MM.1S (cell line): ENCODE results near the gene TSN.
A peak's percentile ranks its signal among the peaks of the same experiment; 100 is the strongest.
"Not testable (repeated sequence)": the region's sequence is repeated elsewhere in the genome, so short reads cannot be mapped to it uniquely, and the experiment has no call there.

ENCODE experiments used
- DNase-seq: peaks from one replicate; pipeline ENCODE4 v3.0.0-alpha.2; 2015
- H2AFZ ChIP-seq: fragments of 300-600 bp; sonication (generic); 2 replicates; pipeline ENCODE4 v1.6.0; 2016; ENCODE audit warnings: antibody characterized with exemption, low read length
- H3F3A ChIP-seq: fragments of 300-600 bp; sonication (generic); 2 replicates; pipeline ENCODE4 v1.6.1; 2016; ENCODE audit warnings: mild to moderate bottlenecking, antibody characterized with exemption, low read length, moderate library complexity, mixed read lengths; ENCODE audit not compliant: insufficient read depth
- H3K27ac ChIP-seq: fragments of 300-600 bp; sonication (generic); 2 replicates; pipeline ENCODE4 v1.5.1; 2016; ENCODE audit warnings: mild to moderate bottlenecking, low read length
- H3K27me3 ChIP-seq: fragments of 300-600 bp; sonication (generic); replicated peaks from 2 replicates; pipeline ENCODE4 v1.6.0; 2016; ENCODE audit warnings: low read length; ENCODE audit not compliant: insufficient read depth
- H3K36me3 ChIP-seq: fragments of 300-600 bp; sonication (generic); replicated peaks from 2 replicates; pipeline ENCODE4 v1.6.1; 2016; ENCODE audit warnings: mild to moderate bottlenecking, low read length, mixed read lengths; ENCODE audit not compliant: insufficient read depth
- H3K4me1 ChIP-seq: fragments of 300-600 bp; sonication (generic); 2 replicates; pipeline ENCODE4 v1.6.1; 2016; ENCODE audit warnings: low read length, mixed read lengths
- H3K4me2 ChIP-seq: fragments of 300-600 bp; sonication (generic); 2 replicates; pipeline ENCODE4 v1.6.0; 2016; ENCODE audit warnings: low read depth, low read length
- H3K4me3 ChIP-seq: fragments of 300-600 bp; sonication (generic); 2 replicates; pipeline ENCODE4 v1.5.1; 2016; ENCODE audit warnings: low read length, mixed read lengths
- H3K79me2 ChIP-seq: fragments of 300-600 bp; sonication (generic); 2 replicates; pipeline ENCODE4 v1.6.1; 2016; ENCODE audit warnings: mixed run types, low read length, mixed read lengths
- H3K9ac ChIP-seq: fragments of 300-600 bp; sonication (generic); 2 replicates; pipeline ENCODE4 v1.6.1; 2016; ENCODE audit warnings: low read length, mixed read lengths
- H3K9me2 ChIP-seq: fragments of 300-600 bp; sonication (generic); replicated peaks from 2 replicates; pipeline ENCODE4 v1.6.1; 2016; ENCODE audit warnings: mild to moderate bottlenecking, low read length, mixed read lengths; ENCODE audit not compliant: insufficient read depth
- H3K9me3 ChIP-seq: fragments of 300-600 bp; sonication (generic); replicated peaks from 2 replicates; pipeline ENCODE4 v1.6.1; 2016; ENCODE audit warnings: mild to moderate bottlenecking, low read length, mixed read lengths; ENCODE audit not compliant: insufficient read depth
- H4K20me1 ChIP-seq: fragments of 300-600 bp; sonication (generic); 2 replicates; pipeline ENCODE4 v1.6.1; 2016; ENCODE audit warnings: mild to moderate bottlenecking, low read length, moderate library complexity, mixed read lengths; ENCODE audit not compliant: insufficient read depth
- EZH2 ChIP-seq: fragments of 300-600 bp; sonication (generic); optimal IDR thresholded peaks from 2 replicates; pipeline ENCODE3; 2017; ENCODE audit warnings: low read depth, mild to moderate bottlenecking, antibody characterized with exemption, low read length, mixed read lengths
- EZH2phosphoT487 ChIP-seq: fragments of 300-600 bp; sonication (generic); IDR thresholded peaks from 2 replicates; pipeline ENCODE4 v1.6.1; 2018; ENCODE audit warnings: antibody characterized with exemption, low read length
- TF ChIP-seq, protein P1 (sequence below): fragments of 300-600 bp; sonication (generic); IDR thresholded peaks from 2 replicates; pipeline ENCODE4 v1.5.1; 2016; ENCODE audit warnings: antibody characterized with exemption, low read length, mixed read lengths

Gene TSN

DNA sequence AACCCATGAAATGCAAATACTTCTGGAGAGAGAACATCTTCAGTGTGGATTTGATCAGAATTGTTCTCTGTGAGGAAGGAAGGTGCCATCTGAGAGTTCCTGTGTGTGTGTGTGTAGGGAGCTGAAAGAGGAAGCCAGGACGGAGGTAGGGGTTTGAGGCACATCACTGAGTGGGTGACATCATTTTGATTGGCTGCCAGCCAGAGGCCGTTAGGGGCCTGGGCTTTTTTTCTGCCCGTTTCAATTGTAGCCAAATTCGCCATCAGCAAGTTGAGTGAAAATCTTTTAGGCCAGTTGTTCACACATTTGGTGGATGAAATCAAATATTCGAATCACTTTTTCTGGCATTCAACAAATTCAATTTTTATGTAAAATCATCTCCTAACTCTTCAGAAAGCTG lies 48.9 kb downstream of the TSN start:
- no peak overlapping the region for H3K4me2 ChIP-seq
- no peaks in the 10 kb centered on the region for H3K79me2 ChIP-seq
- H4K20me1 ChIP-seq, result no peaks in the 10 kb centered on the region
- no peak for TF ChIP-seq EZH2
- TF ChIP-seq EZH2phosphoT487, result no peak
- TF ChIP-seq, protein P1, sequence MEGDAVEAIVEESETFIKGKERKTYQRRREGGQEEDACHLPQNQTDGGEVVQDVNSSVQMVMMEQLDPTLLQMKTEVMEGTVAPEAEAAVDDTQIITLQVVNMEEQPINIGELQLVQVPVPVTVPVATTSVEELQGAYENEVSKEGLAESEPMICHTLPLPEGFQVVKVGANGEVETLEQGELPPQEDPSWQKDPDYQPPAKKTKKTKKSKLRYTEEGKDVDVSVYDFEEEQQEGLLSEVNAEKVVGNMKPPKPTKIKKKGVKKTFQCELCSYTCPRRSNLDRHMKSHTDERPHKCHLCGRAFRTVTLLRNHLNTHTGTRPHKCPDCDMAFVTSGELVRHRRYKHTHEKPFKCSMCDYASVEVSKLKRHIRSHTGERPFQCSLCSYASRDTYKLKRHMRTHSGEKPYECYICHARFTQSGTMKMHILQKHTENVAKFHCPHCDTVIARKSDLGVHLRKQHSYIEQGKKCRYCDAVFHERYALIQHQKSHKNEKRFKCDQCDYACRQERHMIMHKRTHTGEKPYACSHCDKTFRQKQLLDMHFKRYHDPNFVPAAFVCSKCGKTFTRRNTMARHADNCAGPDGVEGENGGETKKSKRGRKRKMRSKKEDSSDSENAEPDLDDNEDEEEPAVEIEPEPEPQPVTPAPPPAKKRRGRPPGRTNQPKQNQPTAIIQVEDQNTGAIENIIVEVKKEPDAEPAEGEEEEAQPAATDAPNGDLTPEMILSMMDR, result no peak
- no peaks in the 10 kb centered on the region for H3F3A ChIP-seq
- H3K36me3 ChIP-seq, result no peaks in the 10 kb centered on the region
- H3K4me1 ChIP-seq, result no peaks in the 10 kb centered on the region
- H3K9ac ChIP-seq, result no peak overlapping the region
- no peak overlapping the region for H3K4me3 ChIP-seq
- H3K9me3 ChIP-seq, result no peaks in the 10 kb centered on the region
- H3K27ac ChIP-seq, result no peak overlapping the region
- H3K9me2 ChIP-seq, result no peaks in the 10 kb centered on the region
- no peak overlapping the region for H2AFZ ChIP-seq
- DNase-seq, result no peak
- no peaks in the 10 kb centered on the region for H3K27me3 ChIP-seq

DNA sequence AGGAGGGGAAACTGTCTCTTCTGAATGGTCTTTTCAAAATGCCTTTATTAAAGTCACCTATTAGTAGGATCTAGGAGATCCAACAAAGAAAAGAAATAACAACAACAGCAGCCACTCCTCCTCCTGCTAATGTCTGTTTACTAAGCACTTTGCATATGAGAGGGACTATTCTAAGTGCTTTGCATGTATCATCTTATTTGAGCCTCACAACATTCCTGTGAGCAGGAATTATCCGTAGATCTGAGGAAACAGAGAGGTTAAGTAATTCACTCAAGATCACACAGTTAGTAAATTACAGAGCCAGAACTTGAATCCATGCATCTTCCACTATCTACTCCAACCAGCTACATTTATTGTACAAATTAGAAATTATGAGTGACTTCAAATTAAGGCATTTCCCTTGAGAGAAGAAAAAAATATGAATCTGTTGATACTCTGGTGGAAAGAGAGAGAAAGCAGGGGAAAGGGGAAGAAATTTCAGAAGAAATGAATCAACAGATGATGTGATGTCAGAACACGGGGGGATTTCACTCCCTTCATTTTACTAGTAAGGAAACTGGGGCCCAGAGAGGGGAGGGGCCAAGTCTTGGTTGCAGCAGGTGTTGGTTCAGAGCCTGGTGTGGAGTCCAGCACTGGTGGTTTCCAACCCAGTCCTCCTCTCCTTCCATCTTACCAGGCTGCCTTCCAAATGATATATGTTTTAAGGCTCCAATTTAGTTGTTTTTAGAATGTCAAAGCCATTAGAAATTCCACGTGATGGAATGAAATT lies 49.7 kb downstream of the TSN start:
- TF ChIP-seq EZH2phosphoT487, result no peak
- TF ChIP-seq, protein P1, result no peak
- TF ChIP-seq EZH2, result no peak
- Histone ChIP-seq H3K9me2 (no peaks in the 10 kb centered on the region), H3K4me2 (no peak overlapping the region), H3K36me3 (no peaks in the 10 kb centered on the region), H3K4me3 (no peak overlapping the region), H3K27ac (no peak overlapping the region), H3K27me3 (no peaks in the 10 kb centered on the region), H3F3A (no peaks in the 10 kb centered on the region), H4K20me1 (no peaks in the 10 kb centered on the region), H2AFZ (0 out of 2 replicates have a peak overlapping the region, but pooled peaks have one; percentile 1), H3K9ac (no peak overlapping the region), H3K4me1 (no peaks in the 10 kb centered on the region), H3K79me2 (no peaks in the 10 kb centered on the region), H3K9me3 (no peaks in the 10 kb centered on the region)
- DNase-seq, result no peak

DNA sequence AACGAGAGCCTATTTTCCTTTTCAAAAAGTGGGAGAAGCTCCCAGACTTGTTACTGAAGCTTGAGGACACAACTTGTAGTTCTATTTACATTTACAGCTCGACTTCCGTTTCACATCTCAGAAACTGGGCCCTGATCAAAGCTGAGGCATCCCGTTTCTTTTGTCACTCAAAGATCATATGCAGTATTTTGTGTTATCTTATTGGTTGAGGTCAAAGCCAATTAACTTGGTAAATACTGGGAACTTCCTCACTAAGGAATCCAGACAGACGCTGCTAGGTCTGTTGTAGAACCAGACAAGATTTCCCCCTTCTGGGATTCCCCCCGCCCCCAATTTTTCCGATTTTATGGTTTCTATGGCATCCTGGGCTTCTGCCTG lies 50.3 kb downstream of the TSN start:
- H3K9me2 ChIP-seq, result no peaks in the 10 kb centered on the region
- H4K20me1 ChIP-seq, result no peaks in the 10 kb centered on the region
- no peak for DNase-seq
- H3K4me1 ChIP-seq, result no peaks in the 10 kb centered on the region
- no peaks in the 10 kb centered on the region for H3K79me2 ChIP-seq
- H3K27me3 ChIP-seq, result no peaks in the 10 kb centered on the region
- H3F3A ChIP-seq, result no peaks in the 10 kb centered on the region
- no peaks in the 10 kb centered on the region for H3K36me3 ChIP-seq
- no peak overlapping the region for H3K4me2 ChIP-seq
- H3K27ac ChIP-seq, result no peak overlapping the region
- no peaks in the 10 kb centered on the region for H3K9me3 ChIP-seq
- no peak overlapping the region for H3K4me3 ChIP-seq
- no peak overlapping the region for H3K9ac ChIP-seq
- H2AFZ ChIP-seq, result 0 out of 2 replicates have a peak overlapping the region, but pooled peaks have one; percentile 1
- TF ChIP-seq EZH2phosphoT487 (no peak), EZH2 (no peak)
- TF ChIP-seq, protein P1, result no peak

GRCh38 chr2:121807771-121808170 lies 52.3 kb downstream of the TSN start:
- H3K9me2 ChIP-seq, H3K4me1 ChIP-seq, DNase-seq, H3K9ac ChIP-seq, H3K79me2 ChIP-seq, H3K36me3 ChIP-seq, H4K20me1 ChIP-seq, H3K4me3 ChIP-seq, H3K4me2 ChIP-seq, H3K27ac ChIP-seq, H3F3A ChIP-seq, H3K9me3 ChIP-seq, H2AFZ ChIP-seq, H3K27me3 ChIP-seq: not testable (repeated sequence)
